C1 segment of cervical spinal cord (tissue), 14 donors: Measurements from ENCODE around the gene VTI1A.

Experiments used
- DNase-seq, 14 donors: peaks; one replicate each; lab custom pipeline; 2025; lab: John Stamatoyannopoulos, UW

The VTI1A gene

DNA sequence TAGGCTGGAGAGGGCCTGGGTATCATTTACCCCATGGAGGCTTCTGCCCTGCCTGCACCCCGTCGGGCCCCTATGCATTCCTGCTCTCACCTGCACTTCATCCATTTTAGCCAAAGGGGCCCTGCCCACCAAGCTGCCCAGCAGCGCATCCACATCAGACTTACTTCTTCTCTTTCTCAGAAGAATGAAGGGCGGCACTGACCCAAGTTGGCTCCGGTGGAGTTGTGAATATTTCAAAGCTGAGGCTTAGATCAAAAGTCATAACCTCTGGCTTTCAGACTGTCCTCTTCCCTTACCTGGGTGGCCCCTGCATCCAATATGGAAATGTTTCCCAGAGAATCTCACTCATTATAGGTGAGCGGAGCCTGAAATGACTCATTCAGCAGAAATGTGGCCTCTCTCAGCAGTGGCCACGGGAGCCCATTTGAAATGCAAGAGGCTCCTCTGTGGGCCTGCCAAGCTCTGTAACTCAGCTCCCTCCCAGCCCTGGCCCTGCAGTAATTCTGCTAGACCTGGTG lies 385.4 kb downstream of the VTI1A start:
- no peak for DNase-seq

- DNase-seq, result no peak
Observed at GRCh38 chr10:112832959-112833358, 385.9 kb downstream of the VTI1A start.

DNA sequence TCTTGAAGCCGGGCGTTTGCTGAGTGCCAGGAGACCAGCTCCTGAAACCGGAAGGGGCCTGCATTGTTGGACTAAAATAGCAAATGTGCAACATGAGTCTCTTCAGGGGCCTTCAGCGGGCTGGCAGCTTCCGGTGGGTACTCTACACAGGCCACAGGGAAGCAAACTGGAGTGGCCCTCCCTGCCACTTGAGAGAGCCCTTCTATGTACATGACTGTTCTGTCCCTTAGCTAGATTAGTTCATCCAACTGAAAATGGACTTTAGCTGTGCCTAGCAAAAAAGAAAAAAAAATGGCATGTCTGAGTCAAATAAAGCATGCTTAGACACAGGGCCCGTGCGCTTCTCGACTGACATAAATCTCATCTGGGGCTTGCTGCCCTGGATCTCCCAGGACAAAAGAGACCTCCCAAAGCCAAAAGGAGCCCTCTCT lies 387.8 kb downstream of the VTI1A start:
- no peak for DNase-seq

GRCh38 chr10:112835217-112835715 lies 388.3 kb downstream of the VTI1A start:
- DNase-seq, result no peak

- DNase-seq, result peak in 1 of 14 donors; percentile 8
Observed at GRCh38 chr10:112835944-112836451, 389.0 kb downstream of the VTI1A start.

- DNase-seq, result no peak
Observed at GRCh38 chr10:112838784-112839481, 391.9 kb downstream of the VTI1A start.

DNA sequence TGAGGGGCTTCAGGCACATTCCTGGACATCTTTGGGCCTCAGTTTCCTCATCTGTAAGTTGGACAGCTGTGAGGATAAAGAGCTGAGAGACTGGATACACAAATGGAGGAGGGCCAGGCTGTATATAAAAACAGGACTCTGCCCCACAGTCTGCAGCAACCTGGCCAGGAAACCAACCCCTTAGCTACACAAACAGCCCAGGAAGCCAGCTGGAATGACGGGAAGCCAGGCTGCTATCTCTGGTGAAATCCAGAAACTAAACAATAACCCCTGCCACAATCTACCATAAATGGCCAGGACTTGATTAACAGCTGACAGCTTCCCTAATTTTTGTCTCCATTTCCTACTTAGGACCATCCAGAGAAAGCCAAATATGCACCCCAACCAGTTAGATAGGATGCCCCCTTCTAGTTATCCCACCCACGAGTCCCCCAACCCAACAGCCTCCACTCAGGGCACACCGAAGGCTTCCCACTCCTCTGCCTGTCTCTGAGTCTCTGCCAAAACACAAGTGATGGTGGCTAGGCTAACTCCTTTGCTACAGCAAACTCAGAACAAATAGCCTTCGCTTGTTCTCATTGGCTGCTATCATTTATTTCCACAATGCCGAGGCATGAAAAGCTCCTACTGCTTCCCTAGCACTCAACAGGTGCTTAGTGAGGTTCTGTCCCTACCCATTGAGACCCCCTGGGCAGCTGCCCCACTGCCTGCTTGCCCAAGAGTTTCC lies 393.1 kb downstream of the VTI1A start:
- no peak for DNase-seq

GRCh38 chr10:112841549-112841948 lies 394.5 kb downstream of the VTI1A start:
- no peak for DNase-seq

DNA sequence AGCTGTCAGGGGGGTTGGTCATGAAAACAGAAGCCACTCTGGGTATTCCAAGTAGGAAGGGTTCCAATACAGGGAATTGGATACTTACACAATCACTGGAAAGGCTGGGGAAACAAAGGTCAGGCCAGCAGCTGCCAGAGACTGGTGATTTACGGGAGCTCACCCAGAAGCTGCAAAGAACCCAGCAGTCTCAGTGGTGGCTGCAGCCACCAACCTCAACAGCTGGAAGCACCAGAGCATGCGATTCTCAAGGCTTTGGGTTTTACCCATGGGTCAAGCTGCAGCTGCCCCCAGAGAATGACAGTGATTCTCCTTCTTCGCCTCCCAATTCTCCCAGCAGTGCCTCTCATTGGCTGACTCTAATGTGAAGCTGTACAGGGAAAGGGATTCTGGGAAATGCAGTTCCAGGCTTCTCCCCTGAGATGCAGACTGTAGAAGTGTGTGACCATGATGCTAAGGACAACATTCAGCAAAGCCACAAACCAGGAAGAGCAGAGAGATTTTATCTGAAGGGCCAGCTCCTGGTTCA lies 395.9 kb downstream of the VTI1A start:
- no peak for DNase-seq

GRCh38 chr10:112843623-112844022 lies 396.6 kb downstream of the VTI1A start:
- DNase-seq, result no peak

DNA sequence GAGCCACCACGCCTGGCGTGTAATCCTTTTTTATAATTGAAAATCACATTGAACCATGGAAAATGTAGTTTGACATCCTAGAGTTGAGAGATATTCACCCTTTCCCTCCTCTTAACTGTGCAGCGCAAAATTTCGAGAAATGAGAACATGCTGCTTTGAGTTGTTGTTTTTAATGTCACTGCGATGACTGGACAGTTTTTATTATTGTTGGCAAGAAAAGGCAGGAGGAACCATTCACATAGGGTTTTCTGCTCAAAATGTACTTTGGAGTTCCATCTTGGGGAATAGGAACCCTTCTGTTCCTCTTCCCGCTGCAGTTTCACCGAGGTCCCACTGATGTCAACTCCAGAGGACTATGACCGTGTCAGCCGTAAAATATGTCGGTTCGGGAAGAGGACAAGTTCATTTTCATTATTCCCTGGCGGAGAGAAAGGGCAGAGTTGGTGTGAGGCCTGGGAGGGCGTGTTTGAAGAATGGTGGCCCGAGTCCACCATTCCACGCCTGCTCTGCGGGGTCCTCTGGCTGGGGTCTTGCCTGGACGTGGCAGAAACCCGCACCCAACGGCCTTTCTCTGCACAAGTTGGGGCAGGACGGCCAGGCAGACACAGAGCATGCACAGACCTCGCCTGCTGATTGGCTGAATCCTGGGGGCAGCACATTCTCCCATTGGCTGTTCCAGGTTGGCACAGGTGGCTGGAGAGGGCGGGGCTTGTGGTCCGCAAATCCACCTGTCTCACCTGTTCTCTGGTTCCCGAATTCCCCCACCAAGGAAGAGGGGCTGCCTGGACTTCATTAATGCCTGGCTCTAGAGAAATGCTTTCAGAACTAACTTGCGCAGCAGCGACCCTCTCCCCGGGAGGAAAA lies 397.9 kb downstream of the VTI1A start:
- DNase-seq, result no peak

- no peak for DNase-seq
Observed at GRCh38 chr10:112847778-112848177, 400.8 kb downstream of the VTI1A start.

DNA sequence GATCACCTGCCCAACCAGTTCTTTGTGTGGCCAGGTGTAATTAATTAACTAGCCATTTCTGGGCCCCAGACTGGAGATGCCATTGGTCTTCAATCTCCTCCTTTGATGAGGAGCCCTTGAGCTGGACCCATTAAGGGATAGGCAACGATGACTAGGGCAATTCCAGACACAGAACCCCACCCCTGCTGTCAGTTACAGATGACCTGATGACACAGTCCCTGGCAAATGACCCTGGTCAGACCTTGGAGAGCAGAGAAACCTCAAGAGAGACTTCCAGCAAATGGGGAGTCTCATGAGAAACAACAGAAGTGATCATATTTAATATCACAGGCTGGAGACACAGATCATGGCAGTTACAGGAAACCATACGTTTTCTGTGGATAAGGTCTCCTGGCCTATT lies 401.2 kb downstream of the VTI1A start:
- DNase-seq, result no peak

DNA sequence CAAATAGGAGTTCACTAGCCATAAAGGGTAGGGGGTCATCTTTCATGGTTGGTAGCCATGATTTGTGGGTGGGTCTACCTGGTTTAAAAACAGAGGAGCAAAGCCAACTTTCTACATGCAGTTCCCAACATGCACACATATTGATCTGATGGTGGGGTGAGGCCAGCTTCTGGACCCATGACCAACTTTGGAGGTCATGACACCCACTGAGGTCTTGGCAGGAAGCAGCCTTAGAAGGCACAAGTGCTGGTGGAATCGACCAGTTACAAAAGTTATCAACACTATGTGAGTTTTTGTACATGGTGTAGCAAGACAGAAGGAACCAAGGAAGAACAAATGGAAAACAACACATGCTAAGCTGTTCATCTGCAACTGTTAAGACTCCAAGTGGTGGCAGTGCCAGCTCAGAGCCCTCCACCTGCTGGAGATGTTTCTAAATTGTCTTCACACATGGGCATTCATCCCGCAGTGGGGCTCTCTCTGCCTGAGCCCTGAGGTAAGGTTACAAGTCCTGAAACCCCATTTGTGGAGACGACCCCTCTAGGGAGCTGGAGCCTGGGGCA lies 401.9 kb downstream of the VTI1A start:
- no peak for DNase-seq

- DNase-seq, result no peak
Observed at GRCh38 chr10:112849546-112849945, 402.5 kb downstream of the VTI1A start.

GRCh38 chr10:112851181-112851580 lies 404.2 kb downstream of the VTI1A start:
- DNase-seq, result no peak

- DNase-seq, result no peak
Observed at GRCh38 chr10:112851588-112852211, 404.7 kb downstream of the VTI1A start.

DNA sequence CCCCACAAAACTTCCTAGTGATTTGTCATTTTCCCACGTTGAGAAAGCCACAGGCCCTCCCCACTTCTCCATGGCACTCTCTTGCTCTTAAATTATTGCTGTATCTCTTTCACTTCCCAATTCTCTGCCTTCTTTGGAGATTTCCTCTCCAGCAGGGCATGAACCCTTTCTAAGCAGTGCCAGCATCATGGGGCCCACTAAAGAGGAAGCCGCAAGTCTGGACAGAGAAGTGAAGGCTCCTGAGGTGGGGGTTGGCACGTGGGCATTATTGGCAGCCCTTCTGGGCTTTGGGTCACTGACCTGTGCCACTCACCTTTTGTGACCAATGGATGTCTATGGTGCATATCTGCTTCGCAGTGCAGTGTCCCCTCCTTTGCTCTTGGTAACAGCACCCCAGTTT lies 405.3 kb downstream of the VTI1A start:
- DNase-seq, result peak in 7 of 14 donors; percentile 6 to 50 (median 20)

DNA sequence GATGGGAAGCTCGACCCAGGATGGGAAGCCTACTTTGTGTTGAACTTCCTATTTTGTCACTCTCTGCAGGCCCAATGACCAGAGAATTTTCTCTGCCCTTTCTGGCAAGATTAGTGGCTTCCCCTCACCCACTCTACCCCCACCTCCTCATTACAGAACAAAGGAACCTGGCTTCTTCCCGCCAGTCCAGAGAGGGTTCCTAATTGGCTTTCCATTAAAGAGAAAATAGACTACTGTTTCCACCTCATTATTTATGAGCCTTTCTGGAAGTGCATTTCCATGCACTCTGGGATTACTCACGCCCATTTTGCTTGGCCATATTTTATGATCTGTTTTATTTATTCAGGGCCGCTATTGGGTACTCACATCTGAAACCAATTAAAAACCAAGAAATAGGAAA lies 408.1 kb downstream of the VTI1A start:
- DNase-seq, result no peak

DNA sequence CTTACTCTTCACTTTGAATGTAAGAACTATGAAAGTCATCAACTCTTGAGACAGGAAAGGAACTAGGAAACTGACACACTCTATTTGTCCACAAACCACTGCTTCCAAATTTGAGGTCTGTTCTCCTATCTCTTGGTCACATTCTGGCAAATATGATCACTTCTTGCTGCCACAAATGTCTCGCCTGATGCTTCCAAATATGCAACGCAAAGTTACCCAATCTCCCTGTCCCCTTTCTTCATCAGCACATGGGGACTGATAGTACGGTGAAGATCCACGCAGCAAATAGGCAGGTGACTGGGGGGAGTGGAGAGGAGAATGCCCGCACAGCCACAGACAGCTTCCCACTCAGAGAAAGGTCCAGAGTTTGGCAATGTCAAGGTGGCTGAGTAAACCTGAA lies 410.5 kb downstream of the VTI1A start:
- DNase-seq, result no peak
